ENCODE measurements around the gene LRRIQ1. TPM values are rescaled to one million over a fixed set of nuclear protein-coding genes. Genes with fewer than 3 reads are reported as not detected.

LRRIQ1 gene
- total and polyA plus RNA-seq, 2 of the 13 experiments (the other 11 are each of a cell fraction or from before 2014, with no cell fraction given), result not detected

DNA sequence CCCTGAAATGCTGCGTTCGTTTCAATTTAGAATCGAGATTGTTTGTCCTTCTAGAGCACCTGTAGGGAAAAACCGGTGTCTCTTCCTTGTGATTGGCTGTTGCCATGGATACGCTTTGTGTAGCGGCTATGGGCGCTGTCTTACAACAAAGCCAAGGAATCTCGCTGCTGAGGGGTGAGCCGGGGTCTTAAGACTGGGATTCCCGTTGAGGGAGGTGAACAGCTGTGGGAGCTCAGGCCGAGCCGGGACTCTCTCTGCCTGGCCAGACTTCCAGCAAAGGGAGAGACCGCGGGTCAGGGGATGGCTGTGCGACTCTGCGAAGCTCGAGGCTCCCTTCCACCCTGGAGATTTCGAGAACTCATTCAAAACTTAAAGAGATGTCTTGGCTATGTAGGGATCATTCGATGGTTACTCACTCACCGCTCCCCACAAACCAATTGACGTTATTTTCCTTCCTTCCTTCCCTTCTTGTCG lies at the start of gene LRRIQ1, which contains the start of gene TSPAN19 (continued):
- TF ChIP-seq, protein P1, sequence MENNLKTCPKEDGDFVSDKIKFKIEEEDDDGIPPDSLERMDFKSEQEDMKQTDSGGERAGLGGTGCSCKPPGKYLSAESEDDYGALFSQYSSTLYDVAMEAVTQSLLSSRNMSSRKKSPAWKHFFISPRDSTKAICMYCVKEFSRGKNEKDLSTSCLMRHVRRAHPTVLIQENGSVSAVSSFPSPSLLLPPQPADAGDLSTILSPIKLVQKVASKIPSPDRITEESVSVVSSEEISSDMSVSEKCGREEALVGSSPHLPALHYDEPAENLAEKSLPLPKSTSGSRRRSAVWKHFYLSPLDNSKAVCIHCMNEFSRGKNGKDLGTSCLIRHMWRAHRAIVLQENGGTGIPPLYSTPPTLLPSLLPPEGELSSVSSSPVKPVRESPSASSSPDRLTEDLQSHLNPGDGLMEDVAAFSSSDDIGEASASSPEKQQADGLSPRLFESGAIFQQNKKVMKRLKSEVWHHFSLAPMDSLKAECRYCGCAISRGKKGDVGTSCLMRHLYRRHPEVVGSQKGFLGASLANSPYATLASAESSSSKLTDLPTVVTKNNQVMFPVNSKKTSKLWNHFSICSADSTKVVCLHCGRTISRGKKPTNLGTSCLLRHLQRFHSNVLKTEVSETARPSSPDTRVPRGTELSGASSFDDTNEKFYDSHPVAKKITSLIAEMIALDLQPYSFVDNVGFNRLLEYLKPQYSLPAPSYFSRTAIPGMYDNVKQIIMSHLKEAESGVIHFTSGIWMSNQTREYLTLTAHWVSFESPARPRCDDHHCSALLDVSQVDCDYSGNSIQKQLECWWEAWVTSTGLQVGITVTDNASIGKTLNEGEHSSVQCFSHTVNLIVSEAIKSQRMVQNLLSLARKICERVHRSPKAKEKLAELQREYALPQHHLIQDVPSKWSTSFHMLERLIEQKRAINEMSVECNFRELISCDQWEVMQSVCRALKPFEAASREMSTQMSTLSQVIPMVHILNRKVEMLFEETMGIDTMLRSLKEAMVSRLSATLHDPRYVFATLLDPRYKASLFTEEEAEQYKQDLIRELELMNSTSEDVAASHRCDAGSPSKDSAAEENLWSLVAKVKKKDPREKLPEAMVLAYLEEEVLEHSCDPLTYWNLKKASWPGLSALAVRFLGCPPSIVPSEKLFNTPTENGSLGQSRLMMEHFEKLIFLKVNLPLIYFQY (CRISPR knock-in tag; IDR thresholded peaks at IDR 0.05; ENCODE audit: borderline replicate concordance), result no peak
- TF ChIP-seq, protein P2, sequence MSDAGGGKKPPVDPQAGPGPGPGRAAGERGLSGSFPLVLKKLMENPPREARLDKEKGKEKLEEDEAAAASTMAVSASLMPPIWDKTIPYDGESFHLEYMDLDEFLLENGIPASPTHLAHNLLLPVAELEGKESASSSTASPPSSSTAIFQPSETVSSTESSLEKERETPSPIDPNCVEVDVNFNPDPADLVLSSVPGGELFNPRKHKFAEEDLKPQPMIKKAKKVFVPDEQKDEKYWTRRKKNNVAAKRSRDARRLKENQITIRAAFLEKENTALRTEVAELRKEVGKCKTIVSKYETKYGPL (CRISPR knock-in tag; IDR thresholded peaks at IDR 0.05), result no peak
- TF ChIP-seq ZNF3 (CRISPR knock-in tag; IDR thresholded peaks at IDR 0.05) (no peak), NFIC (IDR thresholded peaks at IDR 0.05; ENCODE audit: low read length) (no peak), KDM3A (CRISPR knock-in tag; IDR thresholded peaks at IDR 0.05; ENCODE audit: low read depth) (no peak), ELF1 (CRISPR knock-in tag; IDR thresholded peaks at IDR 0.05) (no peak), MBD4 (IDR thresholded peaks at IDR 0.05; ENCODE audit: borderline replicate concordance, low read length) (no peak)
- TF ChIP-seq, protein P3, sequence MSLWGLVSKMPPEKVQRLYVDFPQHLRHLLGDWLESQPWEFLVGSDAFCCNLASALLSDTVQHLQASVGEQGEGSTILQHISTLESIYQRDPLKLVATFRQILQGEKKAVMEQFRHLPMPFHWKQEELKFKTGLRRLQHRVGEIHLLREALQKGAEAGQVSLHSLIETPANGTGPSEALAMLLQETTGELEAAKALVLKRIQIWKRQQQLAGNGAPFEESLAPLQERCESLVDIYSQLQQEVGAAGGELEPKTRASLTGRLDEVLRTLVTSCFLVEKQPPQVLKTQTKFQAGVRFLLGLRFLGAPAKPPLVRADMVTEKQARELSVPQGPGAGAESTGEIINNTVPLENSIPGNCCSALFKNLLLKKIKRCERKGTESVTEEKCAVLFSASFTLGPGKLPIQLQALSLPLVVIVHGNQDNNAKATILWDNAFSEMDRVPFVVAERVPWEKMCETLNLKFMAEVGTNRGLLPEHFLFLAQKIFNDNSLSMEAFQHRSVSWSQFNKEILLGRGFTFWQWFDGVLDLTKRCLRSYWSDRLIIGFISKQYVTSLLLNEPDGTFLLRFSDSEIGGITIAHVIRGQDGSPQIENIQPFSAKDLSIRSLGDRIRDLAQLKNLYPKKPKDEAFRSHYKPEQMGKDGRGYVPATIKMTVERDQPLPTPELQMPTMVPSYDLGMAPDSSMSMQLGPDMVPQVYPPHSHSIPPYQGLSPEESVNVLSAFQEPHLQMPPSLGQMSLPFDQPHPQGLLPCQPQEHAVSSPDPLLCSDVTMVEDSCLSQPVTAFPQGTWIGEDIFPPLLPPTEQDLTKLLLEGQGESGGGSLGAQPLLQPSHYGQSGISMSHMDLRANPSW (CRISPR knock-in tag; IDR thresholded peaks at IDR 0.05; ENCODE audit: borderline replicate concordance), result no peak
